Small intestine (tissue), 4 donors: ENCODE measurements around the gene AHCYL2. TPM values are rescaled to one million over a fixed set of nuclear protein-coding genes. Genes with fewer than 3 reads are reported as not detected.

Experiments used
- polyA plus RNA-seq, 4 donors: library from polyadenylated mRNA; stranded (reverse) in 3 of 4; unstranded in 1 of 4; fragments of 200-250 nt in 3 of 4; fragments of 120-200 nt in 1 of 4; gene quantifications; one replicate each; pipeline versions ENCODE4 v1.2.1 to v1.2.3, GENCODE V29; 2013
- donor health status: healthy with polysubstance abuse.
- donor health status: Bipolar disorder and iron deficiency.
- donor health status: healthy.

Gene AHCYL2
- polyA plus RNA-seq, 4 donors, result 18.2 to 25.4 (median 22.3) TPM

Other genes with a start within 250 kb of the AHCYL2 start
- gene TNPO3, start 169.9 kb upstream of the AHCYL2 start, polyA plus RNA-seq, result 10 to 100 TPM; 14.1 to 34.1 (median 17.2) TPM
- 10 to 100 TPM in 1 of 4 donors, 1 to 10 TPM in 2, under 1 TPM in 1; 0.67 to 12.6 (median 4.7) TPM for gene TSPAN33, start 80.3 kb upstream of the AHCYL2 start, polyA plus RNA-seq
- 10 to 100 TPM in 1 of 4 donors, 1 to 10 TPM in 1, under 1 TPM in 1, not detected in 1; 0.54 to 23.0 (median 2.5) TPM for gene SMO, start 36.4 kb upstream of the AHCYL2 start, polyA plus RNA-seq
- gene STRIP2, start 209.4 kb downstream of the AHCYL2 start, polyA plus RNA-seq, result 1 to 10 TPM in 1 of 4 donors, under 1 TPM in 2, not detected in 1; 0.22 to 1.3 (median 0.95) TPM